GM12878 (cell line): Measurements from ENCODE around the gene BRD3. TPM values are rescaled to one million over a fixed set of nuclear protein-coding genes. Genes with fewer than 3 reads are reported as not detected.

Source experiments
- BACH1 ChIP-seq: fragments of 450-650 bp; IDR thresholded peaks from 2 replicates; pipeline ENCODE4 v1.6.1; 2017; ENCODE audit warnings: mild to moderate bottlenecking, borderline replicate concordance
- BCLAF1 ChIP-seq: fragments of 450-650 bp; IDR thresholded peaks from 2 replicates; pipeline ENCODE4 v1.6.1; 2017; ENCODE audit warnings: antibody characterized with exemption, mild to moderate bottlenecking, moderate library complexity
- BHLHE40 ChIP-seq, 2 experiments: fragments of 450-650 bp in 1 of 2; IDR thresholded peaks; 2 replicates each; pipeline ENCODE4 v1.6.1; 2011 to 2017; ENCODE audit warnings: low read depth in 2 of 2, borderline replicate concordance in 1 of 2, improper control_type of control experiment in 1 of 2, low read length in 1 of 2, mild to moderate bottlenecking in 1 of 2
- CREM ChIP-seq: IDR thresholded peaks from 2 replicates; pipeline ENCODE4 v1.6.1; 2014; ENCODE audit warnings: antibody characterized with exemption, low read depth
- E4F1 ChIP-seq: fragments of 450-650 bp; IDR thresholded peaks from 2 replicates; pipeline ENCODE4 v1.6.1; 2018; ENCODE audit warnings: borderline replicate concordance, mild to moderate bottlenecking; ENCODE audit not compliant: partially characterized antibody
- IRF4 ChIP-seq: IDR thresholded peaks from 2 replicates; pipeline ENCODE4 v1.6.1; 2011; ENCODE audit warnings: low read depth, low read length
- JUNB ChIP-seq: IDR thresholded peaks from 2 replicates; pipeline ENCODE4 v1.6.1; 2016; ENCODE audit warnings: antibody characterized with exemption, mild to moderate bottlenecking
- NFYA ChIP-seq: IDR thresholded peaks from 2 replicates; pipeline ENCODE4 v1.6.1; 2011; ENCODE audit warnings: low read depth, mild to moderate bottlenecking, low read length, improper control_type of control experiment, borderline replicate concordance
- POLR2AphosphoS2 ChIP-seq: IDR thresholded peaks from 2 replicates; pipeline ENCODE4 v1.6.1; 2011; ENCODE audit warnings: low read depth, mild to moderate bottlenecking, low read length, improper control_type of control experiment, moderate library complexity
- RCOR1 ChIP-seq: conservative IDR thresholded peaks from 2 replicates; pipeline ENCODE4 v1.6.1; 2012; ENCODE audit warnings: low read depth, low read length, improper control_type of control experiment
- RELB ChIP-seq: fragments of 450-650 bp; IDR thresholded peaks from 2 replicates; pipeline ENCODE4 v1.6.1; 2017; ENCODE audit warnings: low read depth, mild to moderate bottlenecking, moderate library complexity
- RFX5 ChIP-seq: IDR thresholded peaks from 2 replicates; pipeline ENCODE4 v1.6.1; 2011; ENCODE audit warnings: low read depth, low read length, improper control_type of control experiment
- ZBTB11 ChIP-seq: fragments of 450-650 bp; formaldehyde crosslinking; IDR thresholded peaks from 2 replicates; pipeline ENCODE4 v1.5.0; 2022; ENCODE audit warnings: mild to moderate bottlenecking, missing genetic modification characterization
- ZNF384 ChIP-seq: IDR thresholded peaks from 2 replicates; pipeline ENCODE4 v1.6.1; 2012; ENCODE audit warnings: low read depth, mild to moderate bottlenecking, low read length, improper control_type of control experiment, borderline replicate concordance
- ZZZ3 ChIP-seq: IDR thresholded peaks from 2 replicates; pipeline ENCODE4 v1.6.1; 2011; ENCODE audit warnings: low read depth; ENCODE audit not compliant: control insufficient read depth, insufficient read length
- polyA plus RNA-seq, 11 experiments: library from polyadenylated mRNA; depleted of rRNA in 4 of 11; unstranded in 6 of 11; stranded (reverse) in 5 of 11; fragments of >200 nt; fragmentation: Nextera tagmentation in 4 of 11; fragmentation: Illumina TruSeq in 1 of 11; extraction: Ambion mirVana in 4 of 11; extraction: Trizol in 1 of 11; gene quantifications; 1 replicate in 1 of 11; 2 replicates in 10 of 11; pipeline versions ENCODE4 v1.2.1 to v1.2.3, GENCODE V29; 2011 to 2016; ENCODE audit warnings: inconsistent platforms in 2 of 11, missing spikeins in 2 of 11, low read depth in 1 of 11
- total RNA-seq, 4 experiments: library from RNA; depleted of rRNA in 3 of 4; stranded (reverse); fragments of >200 nt in 3 of 4; fragmentation: Illumina TruSeq in 1 of 4; extraction: Trizol in 1 of 4; gene quantifications; 2 replicates each; pipeline versions ENCODE4 v1.2.1 to v1.2.3, GENCODE V29; 2013 to 2021
- TF ChIP-seq, protein P1 (sequence below): fragments of 450-650 bp; conservative IDR thresholded peaks from 2 replicates; pipeline ENCODE4 v1.6.1; 2017; ENCODE audit warnings: mild to moderate bottlenecking, moderate library complexity

Gene BRD3
- total and polyA plus RNA-seq, 10 of the 15 experiments (the other 5 are each of a cell fraction or from before 2014, with no cell fraction given), result 0.53 to 20.8 (median 4.8) TPM

DNA sequence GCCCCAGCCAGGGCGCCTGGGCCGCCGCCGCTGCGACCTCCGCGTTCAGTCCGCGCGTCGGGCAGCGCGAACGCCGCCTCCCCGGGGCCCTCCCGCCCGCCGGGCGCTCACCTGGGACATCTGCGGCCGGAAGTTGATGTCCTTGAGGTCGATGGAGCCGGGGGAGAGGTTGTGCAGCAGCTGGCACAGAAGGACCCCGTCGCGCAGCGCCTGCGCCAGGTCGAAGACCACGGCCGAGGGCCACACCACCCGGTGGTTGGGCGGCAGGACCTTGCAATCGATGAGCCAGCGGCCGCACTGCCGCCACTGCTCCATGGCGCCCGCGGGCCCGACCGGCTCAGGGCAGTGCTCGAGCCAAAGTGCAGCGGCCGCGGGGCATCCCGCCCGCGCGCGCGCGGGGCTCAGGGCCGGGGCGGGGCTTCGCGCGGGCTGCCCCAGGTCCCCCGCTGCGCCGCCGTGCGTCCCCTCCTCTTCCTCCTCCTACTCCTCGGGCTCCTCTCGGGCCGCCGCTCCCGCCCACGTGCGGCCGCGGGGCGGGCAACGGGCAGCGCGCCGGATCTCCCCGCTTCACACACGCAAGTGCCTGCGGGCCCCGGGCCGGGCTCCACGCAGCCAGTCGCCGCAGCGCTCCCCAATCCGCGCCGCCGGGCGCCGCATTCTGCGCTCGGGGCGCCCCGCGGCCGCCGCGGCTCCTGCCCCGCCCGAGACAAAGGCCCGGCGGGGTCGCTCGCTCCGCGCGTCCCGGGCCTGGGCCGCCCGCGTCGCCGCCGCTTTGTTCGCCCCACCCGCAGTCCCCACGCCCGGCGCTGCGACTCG is 75.7 kb downstream of the BRD3 start, which contains the start of gene VAV2 (continued):
- TF ChIP-seq ZBTB11 (CRISPR knock-in tag), result no peak
- TF ChIP-seq JUNB, result no peak
- TF ChIP-seq, protein P1, sequence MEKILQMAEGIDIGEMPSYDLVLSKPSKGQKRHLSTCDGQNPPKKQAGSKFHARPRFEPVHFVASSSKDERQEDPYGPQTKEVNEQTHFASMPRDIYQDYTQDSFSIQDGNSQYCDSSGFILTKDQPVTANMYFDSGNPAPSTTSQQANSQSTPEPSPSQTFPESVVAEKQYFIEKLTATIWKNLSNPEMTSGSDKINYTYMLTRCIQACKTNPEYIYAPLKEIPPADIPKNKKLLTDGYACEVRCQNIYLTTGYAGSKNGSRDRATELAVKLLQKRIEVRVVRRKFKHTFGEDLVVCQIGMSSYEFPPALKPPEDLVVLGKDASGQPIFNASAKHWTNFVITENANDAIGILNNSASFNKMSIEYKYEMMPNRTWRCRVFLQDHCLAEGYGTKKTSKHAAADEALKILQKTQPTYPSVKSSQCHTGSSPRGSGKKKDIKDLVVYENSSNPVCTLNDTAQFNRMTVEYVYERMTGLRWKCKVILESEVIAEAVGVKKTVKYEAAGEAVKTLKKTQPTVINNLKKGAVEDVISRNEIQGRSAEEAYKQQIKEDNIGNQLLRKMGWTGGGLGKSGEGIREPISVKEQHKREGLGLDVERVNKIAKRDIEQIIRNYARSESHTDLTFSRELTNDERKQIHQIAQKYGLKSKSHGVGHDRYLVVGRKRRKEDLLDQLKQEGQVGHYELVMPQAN, result peak; percentile 62; the same call in 1 of the 2 replicates
- TF ChIP-seq BCLAF1, result no peak
- TF ChIP-seq RFX5, result no peak
- peak; percentile 57 to 88; a peak in 3 of 4 replicates for TF ChIP-seq BHLHE40 (IDR thresholded peaks at IDR 0.05; ENCODE audit: borderline replicate concordance in 1 of 2, low read depth in 2 of 2, low read length in 1 of 2)
- TF ChIP-seq RELB, result no peak
- TF ChIP-seq NFYA, result no peak
- no peak for TF ChIP-seq E4F1
- TF ChIP-seq POLR2AphosphoS2, result no peak
- no peak; the same call in 1 of the 2 replicates for TF ChIP-seq CREM
- no peak for TF ChIP-seq IRF4
- no peak for TF ChIP-seq ZZZ3
- TF ChIP-seq ZNF384, result no peak
- no peak for TF ChIP-seq RCOR1
- peak; percentile 46; the same call in 1 of the 2 replicates for TF ChIP-seq BACH1
